Keratinocyte (primary cell): ENCODE measurements around the gene CRISPLD2. TPM values are rescaled to one million over a fixed set of nuclear protein-coding genes. Genes with fewer than 3 reads are reported as not detected.

Experiments
- DNase-seq: peaks from one replicate; pipeline ENCODE4 v3.0.0-alpha.2; 2011; ENCODE audit warnings: low read depth, missing footprints, low spot score
- FAIRE-seq: peaks from 2 replicates; lab custom pipeline; 2011; peaks lifted over from hg19 to GRCh38; lab: Jason Lieb, UNC
- H2AFZ ChIP-seq: 2 replicates; pipeline ENCODE4 v1.6.0; 2012; ENCODE audit warnings: low read length, control low read depth, inconsistent platforms; ENCODE audit not compliant: control insufficient read depth
- H3K27ac ChIP-seq: 2 replicates; pipeline ENCODE4 v1.5.1; 2011; ENCODE audit warnings: low read length; ENCODE audit not compliant: control insufficient read depth, insufficient read depth
- H3K27me3 ChIP-seq: 3 replicates; pipeline ENCODE4 v1.6.0; 2011; ENCODE audit warnings: low read length; ENCODE audit not compliant: control insufficient read depth, insufficient read depth; ENCODE audit errors: extremely low read depth
- H3K36me3 ChIP-seq, 2 experiments: 2 replicates in 1 of 2; 3 replicates in 1 of 2; pipeline ENCODE4 v1.5.1; 2011; ENCODE audit warnings: low read length in 2 of 2, mild to moderate bottlenecking in 1 of 2; ENCODE audit not compliant: control insufficient read depth in 2 of 2, insufficient read depth in 2 of 2; ENCODE audit errors: extremely low read depth in 1 of 2
- H3K4me1 ChIP-seq: 3 replicates; pipeline ENCODE4 v1.5.1; 2011; ENCODE audit warnings: low read length; ENCODE audit not compliant: control insufficient read depth, insufficient read depth; ENCODE audit errors: extremely low read depth
- H3K4me2 ChIP-seq: 3 replicates; pipeline ENCODE4 v1.6.0; 2011; ENCODE audit warnings: low read depth, low read length; ENCODE audit not compliant: control insufficient read depth, insufficient read depth; ENCODE audit errors: extremely low read depth
- H3K4me3 ChIP-seq, 3 experiments: fragments of 200-600 bp in 1 of 3; sonication (generic) in 1 of 3; 2 replicates in 2 of 3; 3 replicates in 1 of 3; pipeline ENCODE4 v1.5.1; 2011 to 2016; ENCODE audit warnings: low read length in 3 of 3, mild to moderate bottlenecking in 3 of 3, control low read depth in 2 of 3, inconsistent platforms in 1 of 3, low read depth in 1 of 3, mixed read lengths in 1 of 3, mixed run types in 1 of 3, moderate library complexity in 1 of 3; ENCODE audit not compliant: control insufficient read depth in 2 of 3, insufficient read depth in 2 of 3; ENCODE audit errors: extremely low read depth in 1 of 3
- H3K79me2 ChIP-seq: 2 replicates; pipeline ENCODE4 v1.6.0; 2012; ENCODE audit warnings: low read length; ENCODE audit not compliant: control insufficient read depth, insufficient read depth
- H3K9ac ChIP-seq: 3 replicates; pipeline ENCODE4 v1.6.0; 2011; ENCODE audit warnings: low read length; ENCODE audit not compliant: control insufficient read depth, insufficient read depth; ENCODE audit errors: extremely low read depth
- H3K9me1 ChIP-seq: 3 replicates; pipeline ENCODE4 v1.6.0; 2011; ENCODE audit warnings: low read length; ENCODE audit not compliant: control insufficient read depth, insufficient read depth; ENCODE audit errors: extremely low read depth
- H3K9me3 ChIP-seq: 2 replicates; pipeline ENCODE4 v1.5.1; 2012; ENCODE audit warnings: low read depth, low read length; ENCODE audit not compliant: control insufficient read depth
- H4K20me1 ChIP-seq: 3 replicates; pipeline ENCODE4 v1.6.0; 2011; ENCODE audit warnings: low read length; ENCODE audit not compliant: control insufficient read depth, insufficient read depth; ENCODE audit errors: extremely low read depth
- CTCF ChIP-seq, 3 experiments: IDR thresholded peaks in 1 of 3; conservative IDR thresholded peaks in 1 of 3; optimal IDR thresholded peaks in 1 of 3; 2 replicates in 2 of 3; 3 replicates in 1 of 3; pipeline versions ENCODE3 to v1.5.1; 2011; ENCODE audit warnings: low read length in 3 of 3, mild to moderate bottlenecking in 3 of 3, moderate library complexity in 2 of 3, control low read depth in 1 of 3, inconsistent platforms in 1 of 3; ENCODE audit not compliant: insufficient read depth in 2 of 3; ENCODE audit errors: extremely low read depth in 1 of 3
- EZH2 ChIP-seq: IDR thresholded peaks from one replicate; pipeline ENCODE4 v1.6.1; 2012; ENCODE audit warnings: inconsistent platforms, mild to moderate bottlenecking, low read length, moderate library complexity
- dilution Hi-C: fragments of 300-500 bp; cut with MboI; formaldehyde crosslinking; loops from one replicate; pipeline ENCODE4 v1.7.0; 2020; ENCODE audit warnings: low sequenced_read_pairs; ENCODE audit not compliant: extremely low pct_ligation_motif_present
- polyA plus RNA-seq, 5 experiments: library from polyadenylated mRNA; depleted of rRNA in 3 of 5; stranded (reverse) in 3 of 5; stranded (forward) in 1 of 5; unstranded in 1 of 5; fragments of >200 nt; gene quantifications; 1 replicate in 1 of 5; 2 replicates in 3 of 5; 3 replicates in 1 of 5; pipeline versions ENCODE4 v1.2.1 to v1.2.3, GENCODE V29; 2011 to 2012; ENCODE audit warnings: missing spikeins in 2 of 5, low read depth in 1 of 5, low replicate concordance in 1 of 5

Gene CRISPLD2
- polyA plus RNA-seq, 1 donor (not counting 4 experiments of a cell fraction or from before 2014, with no cell fraction given) = 1.2 TPM

- Histone ChIP-seq H3K36me3 (no peaks in the 10 kb centered on the region), H2AFZ (no peak overlapping the region), H3K4me3 (no peak overlapping the region), H3K27me3 (no peaks in the 10 kb centered on the region), H3K27ac (no peak overlapping the region), H3K9ac (no peak overlapping the region), H3K4me2 (no peak overlapping the region), H3K4me1 (peaks cover 47% of the 10 kb centered on the region), H3K79me2 (no peaks in the 10 kb centered on the region), H3K9me3 (no peaks in the 10 kb centered on the region), H3K9me1 (no peaks in the 10 kb centered on the region), H4K20me1 (peaks cover 4% of the 10 kb centered on the region)
- dilution Hi-C loops = no loop called here
- FAIRE-seq = no peak
- no peak for DNase-seq
- TF ChIP-seq CTCF (optimal IDR thresholded peaks at IDR 0.05 in 1 of 3, IDR thresholded peaks at IDR 0.05 in 1 of 3, conservative IDR thresholded peaks at IDR 0.05 in 1 of 3; ENCODE audit: extremely low read depth in 1 of 3, insufficient read depth in 2 of 3, low read length in 3 of 3) = no peak
- no peak for TF ChIP-seq EZH2
Observed at GRCh38 chr16:84839956-84840355, 20.2 kb downstream of the CRISPLD2 start.

- Histone ChIP-seq H4K20me1 (peaks cover 4% of the 10 kb centered on the region), H3K9me3 (no peaks in the 10 kb centered on the region), H3K79me2 (no peaks in the 10 kb centered on the region), H2AFZ (no peak overlapping the region), H3K36me3 (no peaks in the 10 kb centered on the region), H3K9me1 (no peaks in the 10 kb centered on the region), H3K4me1 (peaks cover 44% of the 10 kb centered on the region), H3K4me3 (no peak overlapping the region), H3K4me2 (no peak overlapping the region), H3K9ac (no peak overlapping the region), H3K27ac (no peak overlapping the region), H3K27me3 (no peaks in the 10 kb centered on the region)
- TF ChIP-seq EZH2 = no peak
- no peak for TF ChIP-seq CTCF (optimal IDR thresholded peaks at IDR 0.05 in 1 of 3, IDR thresholded peaks at IDR 0.05 in 1 of 3, conservative IDR thresholded peaks at IDR 0.05 in 1 of 3; ENCODE audit: extremely low read depth in 1 of 3, insufficient read depth in 2 of 3, low read length in 3 of 3)
- dilution Hi-C loops = no loop called here
- FAIRE-seq (no peak), DNase-seq (no peak)
Observed at GRCh38 chr16:84840687-84841627, 21.2 kb downstream of the CRISPLD2 start.
